B cell (primary cell): Measurements from ENCODE around the gene IFT52. TPM values are rescaled to one million over a fixed set of nuclear protein-coding genes. Genes with fewer than 3 reads are reported as not detected.

Source experiments
- ATAC-seq: fragments of 200-7000 bp; cut with Tn5 transposase; one replicate; pipeline ENCODE4 v1.10.0; 2021; ENCODE audit warnings: low read depth, mild to moderate bottlenecking, moderate number of reproducible peaks, moderate library complexity
- CTCF ChIA-PET: fragments of 350-600 bp; sonication (Branson Sonifier 250); formaldehyde crosslinking; loops from one replicate; lab custom pipeline; 2021; ENCODE audit warnings: antibody characterized with exemption, inconsistent platforms; lab: Charles Lee
- POLR2A ChIA-PET: fragments of 350-600 bp; sonication (Branson Sonifier 250); formaldehyde crosslinking; loops from one replicate; lab custom pipeline; 2021; ENCODE audit warnings: antibody characterized with exemption; lab: Charles Lee
- DNase-seq: peaks from one replicate; pipeline ENCODE4 v3.0.0; 2013
- H2AFZ ChIP-seq: 2 replicates; pipeline ENCODE4 v1.6.1; 2012; ENCODE audit warnings: mild to moderate bottlenecking, low read depth, low read length; ENCODE audit not compliant: insufficient read depth, poor library complexity, severe bottlenecking
- H3K27ac ChIP-seq, 2 donors: 1 replicate in 1 of 2; 2 replicates in 1 of 2; pipeline ENCODE4 v1.5.1; 2012 to 2013; ENCODE audit warnings: low read length in 2 of 2, mild to moderate bottlenecking in 2 of 2, moderate library complexity in 1 of 2
- H3K27me3 ChIP-seq, 4 experiments: fragments of 200-600 bp in 1 of 4; sonication (generic) in 1 of 4; replicated peaks in 1 of 4; 1 replicate in 2 of 4; 2 replicates in 2 of 4; pipeline versions ENCODE4 v1.6.1 to v1.7.0; 2013 to 2016; ENCODE audit warnings: low read length in 3 of 4, mild to moderate bottlenecking in 2 of 4, mixed read lengths in 1 of 4, moderate library complexity in 1 of 4; ENCODE audit not compliant: insufficient read depth in 4 of 4, control insufficient read depth in 3 of 4; ENCODE audit errors: control extremely low read depth in 1 of 4
- H3K36me3 ChIP-seq, 2 experiments: replicated peaks in 1 of 2; 1 replicate in 1 of 2; 2 replicates in 1 of 2; pipeline versions ENCODE4 v1.6.1 to v1.7.1; 2013; ENCODE audit warnings: low read length in 1 of 2; ENCODE audit not compliant: insufficient read depth in 2 of 2, control insufficient read depth in 1 of 2; ENCODE audit errors: control extremely low read depth in 1 of 2, extremely low read depth in 1 of 2
- H3K4me1 ChIP-seq, 2 donors: fragments of 200-600 bp in 1 of 2; sonication (generic) in 1 of 2; 1 replicate in 1 of 2; 2 replicates in 1 of 2; pipeline versions ENCODE4 v1.5.1 to v1.6.1; 2013 to 2017; ENCODE audit warnings: low read length in 2 of 2; ENCODE audit not compliant: control insufficient read depth in 2 of 2, insufficient read depth in 2 of 2
- H3K4me2 ChIP-seq: replicated peaks from 2 replicates; pipeline ENCODE3; 2012; ENCODE audit warnings: mild to moderate bottlenecking, low read depth, low read length; ENCODE audit not compliant: poor library complexity, severe bottlenecking
- H3K4me3 ChIP-seq, 5 experiments: fragments of 200-600 bp in 1 of 5; sonication (generic) in 1 of 5; 1 replicate in 3 of 5; 2 replicates in 2 of 5; pipeline versions ENCODE4 v1.5.1 to v1.7.0; 2011 to 2016; ENCODE audit warnings: low read length in 4 of 5, mild to moderate bottlenecking in 4 of 5, low read depth in 2 of 5, control low read depth in 1 of 5, moderate library complexity in 1 of 5; ENCODE audit not compliant: insufficient read depth in 1 of 5; ENCODE audit errors: control extremely low read depth in 1 of 5, extremely low read depth in 1 of 5
- H3K79me2 ChIP-seq: fragments of 200-600 bp; sonication (generic); one replicate; pipeline ENCODE4 v1.6.0; 2016; ENCODE audit warnings: low read length; ENCODE audit not compliant: control insufficient read depth, insufficient read depth
- H3K9ac ChIP-seq: fragments of 200-600 bp; sonication (generic); 2 replicates; pipeline ENCODE4 v1.6.1; 2017; ENCODE audit warnings: mild to moderate bottlenecking, low read length, moderate library complexity
- H3K9me3 ChIP-seq, 3 donors: one replicate each; pipeline versions ENCODE4 v1.6.1 to v1.7.1; 2013; ENCODE audit warnings: low read length in 2 of 3; ENCODE audit not compliant: control insufficient read depth in 2 of 3, insufficient read depth in 1 of 3; ENCODE audit errors: control extremely low read depth in 1 of 3
- H4K20me1 ChIP-seq: 2 replicates; pipeline ENCODE4 v1.6.0; 2012; ENCODE audit warnings: mild to moderate bottlenecking, low read length; ENCODE audit not compliant: insufficient read depth, control insufficient read depth, poor library complexity, severe bottlenecking
- H3K27ac Mint-ChIP-seq: one replicate; pipeline ENCODE4 v1.8.0; 2021; ENCODE audit warnings: mixed read lengths
- H3K27me3 Mint-ChIP-seq: one replicate; pipeline ENCODE4 v1.8.0; 2021; ENCODE audit warnings: mixed read lengths
- H3K4me1 Mint-ChIP-seq: one replicate; pipeline ENCODE4 v1.8.0; 2021; ENCODE audit warnings: mixed read lengths
- H3K4me3 Mint-ChIP-seq: one replicate; pipeline ENCODE4 v1.8.0; 2021; ENCODE audit warnings: mixed read lengths
- H3K9me3 Mint-ChIP-seq: one replicate; pipeline ENCODE4 v1.8.0; 2022; ENCODE audit warnings: mixed read lengths; ENCODE audit not compliant: insufficient read depth
- EZH2 ChIP-seq: IDR thresholded peaks from 2 replicates; pipeline ENCODE4 v1.6.1; 2012; ENCODE audit warnings: borderline replicate concordance, low read depth, mild to moderate bottlenecking, moderate library complexity, low read length; ENCODE audit not compliant: insufficient read depth, poor library complexity, severe bottlenecking
- WGBS: methylation state at CpG from one replicate; pipeline ENCODE4 v1.1.5; 2013; ENCODE audit warnings: missing lambda C conversion rate; ENCODE audit not compliant: insufficient coverage; 5-methylcytosine and 5-hydroxymethylcytosine counted together
- intact Hi-C: fragments of 100-400 bp; cut with micrococcal nuclease; formaldehyde crosslinking; loops from one replicate; pipeline ENCODE4 v1.10.0; 2022
- polyA plus RNA-seq: library from polyadenylated mRNA; depleted of rRNA; stranded (reverse); fragments of >200 nt; gene quantifications from 2 replicates; pipeline ENCODE4 v1.2.3, GENCODE V29; 2012
- total RNA-seq, 2 donors: library from RNA; stranded (reverse); fragments of 120-200 nt in 1 of 2; gene quantifications; 1 replicate in 1 of 2; 2 replicates in 1 of 2; pipeline versions ENCODE4 v1.2.3 to v1.2.4, GENCODE V29; 2013 to 2022
- TF ChIP-seq, protein P1 (sequence below): fragments of 200-600 bp; IDR thresholded peaks from one replicate; pipeline ENCODE4 v1.8.0; 2022; ENCODE audit warnings: antibody characterized with exemption, mild to moderate bottlenecking

IFT52 gene
- total and polyA plus RNA-seq, 2 donors (not counting 1 experiment from before 2014, with no cell fraction given): 16.7 to 18.4 TPM

GRCh38 chr20:43695571-43695970 is 104.8 kb downstream of the IFT52 start:
- DNase-seq (no peak), ATAC-seq (no peak)
- Histone ChIP-seq H3K4me3 (no peak overlapping the region), H3K9ac (no peak overlapping the region), H2AFZ (no peak overlapping the region), H3K27me3 (no peaks in the 10 kb centered on the region), H3K79me2 (no peaks in the 10 kb centered on the region), H3K4me1 (peaks cover 0 to 6% of the 10 kb centered on the region in 2 donors), H4K20me1 (no peaks in the 10 kb centered on the region), H3K27ac (no peak overlapping the region), H3K4me2 (no peak overlapping the region), H3K9me3 (no peaks in the 10 kb centered on the region), H3K36me3 (peaks cover 0 to 38% of the 10 kb centered on the region in 2 experiments)
- Mint-ChIP-seq H3K4me1 (peaks cover 6% of the 10 kb centered on the region), H3K4me3 (no peak overlapping the region), H3K27ac (no peak overlapping the region), H3K27me3 (no peaks in the 10 kb centered on the region), H3K9me3 (no peaks in the 10 kb centered on the region)
- CTCF ChIA-PET: interaction anchor here (9.4 kb wide), 1 partner anchor 158 kb away, joined by 273 read pairs; no protein-coding TSS in a partner anchor
- intact Hi-C loops: no loop called here
- POLR2A ChIA-PET: no interaction called here
- WGBS: 97% methylated on average over 4 of the region's 8 CpGs
- no peak for TF ChIP-seq EZH2
- TF ChIP-seq, protein P1, sequence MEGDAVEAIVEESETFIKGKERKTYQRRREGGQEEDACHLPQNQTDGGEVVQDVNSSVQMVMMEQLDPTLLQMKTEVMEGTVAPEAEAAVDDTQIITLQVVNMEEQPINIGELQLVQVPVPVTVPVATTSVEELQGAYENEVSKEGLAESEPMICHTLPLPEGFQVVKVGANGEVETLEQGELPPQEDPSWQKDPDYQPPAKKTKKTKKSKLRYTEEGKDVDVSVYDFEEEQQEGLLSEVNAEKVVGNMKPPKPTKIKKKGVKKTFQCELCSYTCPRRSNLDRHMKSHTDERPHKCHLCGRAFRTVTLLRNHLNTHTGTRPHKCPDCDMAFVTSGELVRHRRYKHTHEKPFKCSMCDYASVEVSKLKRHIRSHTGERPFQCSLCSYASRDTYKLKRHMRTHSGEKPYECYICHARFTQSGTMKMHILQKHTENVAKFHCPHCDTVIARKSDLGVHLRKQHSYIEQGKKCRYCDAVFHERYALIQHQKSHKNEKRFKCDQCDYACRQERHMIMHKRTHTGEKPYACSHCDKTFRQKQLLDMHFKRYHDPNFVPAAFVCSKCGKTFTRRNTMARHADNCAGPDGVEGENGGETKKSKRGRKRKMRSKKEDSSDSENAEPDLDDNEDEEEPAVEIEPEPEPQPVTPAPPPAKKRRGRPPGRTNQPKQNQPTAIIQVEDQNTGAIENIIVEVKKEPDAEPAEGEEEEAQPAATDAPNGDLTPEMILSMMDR: no peak

Other genes starting within 250 kb of the IFT52 start
- 197 and 201 TPM in 2 replicates for gene SRSF6, start 133.0 kb upstream of the IFT52 start, total RNA-seq
- 296 and 434 TPM in 2 replicates for gene SRSF6, start 133.0 kb upstream of the IFT52 start, polyA plus RNA-seq
- 31.4 and 35.7 TPM in 2 replicates for gene L3MBTL1, start 83.2 kb upstream of the IFT52 start, total RNA-seq
- 15.6 and 24.3 TPM in 2 replicates for gene L3MBTL1, start 83.2 kb upstream of the IFT52 start, polyA plus RNA-seq
- gene SGK2, start 31.9 kb upstream of the IFT52 start, total RNA-seq: 1.7 and 2.4 TPM in 2 replicates
- gene SGK2, start 31.9 kb upstream of the IFT52 start, polyA plus RNA-seq: 1.4 and 1.5 TPM in 2 replicates
- gene MYBL2, start 76.2 kb downstream of the IFT52 start, total RNA-seq: 35.8 and 37.9 TPM in 2 replicates
- gene MYBL2, start 76.2 kb downstream of the IFT52 start, polyA plus RNA-seq: 2.7 and 5.2 TPM in 2 replicates
- 0.84 TPM in 1 of 2 replicates, not detected in the other for gene GTSF1L, start 136.1 kb downstream of the IFT52 start, total RNA-seq
- 0.68 and 1.5 TPM in 2 replicates for gene GTSF1L, start 136.1 kb downstream of the IFT52 start, polyA plus RNA-seq